ENCODE measurements around the gene GADD45B.
"Not testable (repeated sequence)": the region's sequence is repeated elsewhere in the genome, so short reads cannot be mapped to it uniquely, and the experiment has no call there.

Gene GADD45B

DNA sequence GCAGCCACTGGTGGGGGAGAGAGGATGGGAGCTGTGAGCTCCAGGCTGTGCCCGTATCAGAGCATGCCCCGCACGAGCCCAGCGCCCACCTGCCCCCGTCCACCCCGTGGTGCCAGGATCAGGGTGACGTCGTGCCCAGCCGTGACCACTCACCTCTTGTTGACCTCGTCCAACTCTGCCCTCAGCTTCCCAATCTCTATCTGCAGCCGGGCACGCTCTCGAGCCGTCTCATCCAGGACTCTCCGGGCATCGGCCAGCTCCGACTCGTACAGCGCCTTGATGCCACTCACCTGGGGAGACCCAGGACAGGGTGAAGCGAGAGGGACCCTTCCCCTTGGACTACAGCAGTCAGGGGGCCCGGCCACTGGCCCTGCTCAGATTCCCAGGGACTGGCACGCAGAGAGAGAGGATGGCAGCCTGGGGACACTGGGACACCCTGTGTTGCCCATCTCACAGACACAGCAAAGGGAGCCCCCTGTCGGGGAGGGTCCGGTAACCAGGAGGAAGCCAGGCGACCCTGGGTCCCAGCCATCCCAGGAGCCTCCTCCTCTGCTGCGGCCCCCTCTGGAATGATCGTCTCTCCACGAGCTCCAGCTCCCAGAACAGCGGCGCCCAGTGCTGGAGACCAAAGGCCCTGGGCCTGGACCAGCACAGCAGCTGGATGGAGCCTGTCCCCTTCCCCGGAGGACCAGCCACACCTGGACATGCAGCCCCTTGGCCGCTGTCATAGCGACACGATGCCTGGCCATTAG is 31.5 kb upstream of the GADD45B start:
- DNase-seq, result no peak

DNA sequence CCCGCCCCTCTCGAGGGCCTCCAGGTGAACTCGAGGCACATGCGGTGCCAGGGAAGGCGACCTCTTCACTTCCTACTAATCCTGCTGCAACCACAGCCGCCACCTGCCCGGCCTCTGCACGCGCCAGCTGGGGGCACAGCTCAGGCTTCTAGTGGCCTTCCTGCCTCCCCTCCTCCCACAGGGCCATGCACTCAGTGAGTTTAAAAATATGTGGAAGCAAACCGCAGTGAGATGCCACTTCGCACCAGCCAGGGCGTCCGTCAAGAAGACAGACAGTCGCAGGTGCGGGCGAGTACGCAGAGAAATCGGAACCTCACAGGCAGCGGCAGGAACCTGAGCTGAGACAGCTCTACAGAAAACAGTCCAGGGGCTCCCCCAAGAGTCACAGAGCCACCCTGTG is 29.5 kb upstream of the GADD45B start:
- DNase-seq, result peak; percentile 38 to 44

- no peak for DNase-seq
Observed at GRCh38 chr19:2449019-2449418, 26.9 kb upstream of the GADD45B start.

- DNase-seq, result no peak
Observed at GRCh38 chr19:2451138-2451537, 24.8 kb upstream of the GADD45B start.

DNA sequence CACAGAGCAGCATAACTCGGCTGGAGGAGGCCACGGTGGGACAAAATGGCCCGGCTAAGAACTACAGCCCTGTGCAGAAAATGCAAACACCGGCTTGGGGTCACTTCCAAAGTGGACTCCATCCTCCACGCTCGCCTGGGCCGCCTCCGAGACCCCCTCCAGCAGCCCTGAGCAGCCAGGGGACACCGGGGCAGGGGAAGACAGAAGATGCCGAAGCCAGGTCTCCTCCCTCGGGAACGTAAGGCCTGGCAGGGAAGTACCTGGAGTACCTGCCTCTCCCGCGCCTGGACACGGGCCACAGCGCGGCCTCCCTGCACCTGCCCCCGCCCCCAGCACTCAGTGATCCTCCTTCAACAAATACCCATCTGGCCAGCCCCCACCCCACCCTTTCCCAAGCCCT is 24.2 kb upstream of the GADD45B start:
- DNase-seq, result no peak

GRCh38 chr19:2453431-2454025 is 22.4 kb upstream of the GADD45B start:
- DNase-seq, result no peak

DNA sequence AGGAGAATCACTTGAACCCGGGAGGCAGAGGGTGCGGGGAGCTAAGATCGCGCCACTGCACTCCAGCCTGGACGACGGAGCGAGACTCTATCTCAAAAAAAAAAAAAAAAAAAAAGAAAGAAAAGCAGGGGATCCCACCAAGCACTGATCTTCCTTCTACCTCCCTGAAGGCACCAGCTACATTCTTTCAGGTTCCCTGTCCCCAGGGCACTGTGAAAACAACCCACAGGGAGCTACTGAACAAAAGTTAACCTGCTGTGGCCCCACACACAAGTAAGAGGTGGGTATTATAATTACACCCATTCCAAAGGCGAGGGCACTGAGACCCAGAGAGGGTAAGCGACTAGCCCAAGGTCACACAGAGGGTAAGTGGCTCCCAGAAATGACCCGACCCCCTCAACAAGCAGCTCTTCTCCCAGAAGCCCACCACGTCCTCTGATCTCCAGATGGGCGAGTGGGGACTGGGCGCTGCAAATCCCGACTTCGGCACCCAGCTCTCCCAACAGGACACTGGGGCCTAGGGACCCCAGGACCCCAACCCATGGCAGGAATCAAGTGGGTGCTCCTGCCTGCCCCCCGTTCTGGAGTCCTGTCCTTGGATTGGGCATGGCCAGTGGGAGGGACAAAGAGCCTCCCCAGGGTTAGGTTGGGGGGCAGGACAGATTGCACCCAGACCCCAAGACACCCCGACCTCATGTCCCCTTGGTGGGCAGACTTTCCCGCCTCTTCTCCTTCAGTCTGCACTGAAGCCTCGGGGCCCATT is 21.5 kb upstream of the GADD45B start:
- no peak for DNase-seq

- DNase-seq, result no peak
Observed at GRCh38 chr19:2454962-2455850, 20.7 kb upstream of the GADD45B start.

- peak; percentile 67 to 71 for DNase-seq
Observed at GRCh38 chr19:2455851-2456570, 19.9 kb upstream of the GADD45B start.

- DNase-seq, result no peak
Observed at GRCh38 chr19:2457394-2458037, 18.4 kb upstream of the GADD45B start.

DNA sequence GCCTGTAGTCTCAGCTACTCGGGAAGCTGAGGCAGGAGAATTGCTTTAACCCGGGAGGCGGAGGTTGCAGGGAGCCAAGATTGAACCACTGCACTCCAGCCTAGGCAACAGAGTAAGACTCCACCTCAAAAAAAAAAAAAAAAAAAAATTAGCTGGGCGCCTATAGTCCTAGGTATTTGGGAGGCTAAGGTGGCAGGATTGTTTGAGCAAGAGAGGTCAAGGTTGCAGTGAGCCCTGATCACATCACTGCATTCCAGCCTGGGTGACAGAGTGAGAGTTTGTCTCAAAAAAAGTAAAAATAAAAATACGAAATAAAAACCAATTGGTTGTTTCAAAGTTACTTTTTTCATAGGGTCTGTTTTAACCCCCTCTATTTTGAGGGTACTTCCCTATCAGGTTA is 17.9 kb upstream of the GADD45B start:
- no peak for DNase-seq

DNA sequence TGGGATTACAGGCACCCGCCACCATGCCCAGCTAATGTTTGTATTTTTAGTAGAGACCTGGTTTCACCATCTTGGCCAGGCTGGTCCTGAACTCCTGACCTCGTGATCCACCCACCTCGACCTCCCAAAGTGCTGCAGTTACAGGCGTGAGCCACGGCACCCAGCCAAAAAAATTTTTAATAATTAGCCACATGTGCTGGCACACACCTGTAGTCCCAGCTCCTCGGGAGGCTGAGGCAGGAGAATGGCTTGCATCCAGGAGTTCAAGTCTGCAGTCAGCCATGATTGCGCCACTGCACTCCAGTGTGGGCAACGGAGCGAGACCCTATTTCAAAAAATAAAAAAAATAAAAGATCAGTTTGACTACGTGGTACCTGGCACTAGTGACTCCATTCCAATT is 17.2 kb upstream of the GADD45B start:
- DNase-seq, result not testable (repeated sequence)

DNA sequence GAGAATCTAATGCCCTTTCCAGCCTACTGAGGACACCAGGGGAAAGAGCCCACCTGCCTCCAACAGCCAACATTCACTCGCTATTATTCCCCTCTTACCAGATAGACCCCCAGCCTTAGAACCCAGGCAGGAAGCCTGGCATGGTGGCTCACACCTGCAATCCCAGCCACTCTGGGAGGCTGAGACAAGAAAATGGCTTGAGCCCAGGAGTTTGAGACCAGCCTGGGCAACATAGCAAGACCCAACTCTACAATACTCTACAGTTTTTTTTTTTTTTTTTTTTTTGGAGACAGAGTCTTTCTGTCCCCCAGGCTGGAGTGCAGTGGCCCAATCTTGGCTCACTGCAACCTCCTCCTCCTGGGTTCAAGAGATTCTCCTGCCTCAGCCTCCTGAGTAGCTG is 15.7 kb upstream of the GADD45B start:
- no peak for DNase-seq

DNA sequence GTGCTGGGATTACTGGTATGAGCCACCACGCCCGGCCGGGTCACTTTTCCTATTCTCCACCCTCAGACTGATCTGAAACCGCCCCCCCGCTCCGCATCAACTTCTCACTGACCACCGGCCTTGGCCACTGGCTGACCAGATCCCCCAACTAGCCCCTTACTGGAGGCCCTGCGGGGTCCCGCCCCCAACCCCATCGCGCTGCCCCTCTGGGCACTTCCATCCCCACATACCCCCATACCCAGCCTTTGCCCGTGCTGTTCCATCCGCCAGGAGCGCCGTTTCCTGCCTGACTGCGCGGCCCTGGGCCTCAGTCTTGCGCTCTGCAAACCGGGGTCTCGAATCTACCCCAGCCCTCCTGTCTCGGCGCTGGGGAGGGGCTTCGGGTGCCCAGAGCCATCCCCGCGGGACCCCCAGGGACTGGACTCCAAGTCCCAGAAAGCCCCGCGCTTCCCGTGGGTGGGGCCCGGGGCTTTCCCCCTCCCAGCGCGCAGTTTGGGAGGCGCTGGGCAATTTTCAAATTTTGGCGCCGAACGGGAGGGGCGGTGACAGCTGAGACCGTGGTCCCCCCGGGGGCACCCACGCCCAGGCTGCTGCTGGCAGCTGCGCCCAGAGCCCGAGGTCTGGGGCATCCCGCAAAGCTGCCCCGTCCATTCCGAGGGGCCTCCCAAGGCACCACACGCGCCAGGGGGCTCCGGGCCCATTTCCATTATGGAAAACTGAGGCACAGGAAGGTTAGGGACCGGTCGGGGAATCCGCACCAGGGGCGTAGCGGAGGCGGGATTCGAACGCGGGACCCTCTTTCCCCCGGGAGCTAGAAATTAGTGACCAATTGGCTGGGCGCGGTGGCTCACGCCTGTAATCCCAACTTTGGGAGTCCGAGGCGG is 13.9 kb upstream of the GADD45B start:
- peak; percentile 87 to 89 for DNase-seq

GRCh38 chr19:2462635-2463421 is 13.1 kb upstream of the GADD45B start:
- no peak for DNase-seq

DNA sequence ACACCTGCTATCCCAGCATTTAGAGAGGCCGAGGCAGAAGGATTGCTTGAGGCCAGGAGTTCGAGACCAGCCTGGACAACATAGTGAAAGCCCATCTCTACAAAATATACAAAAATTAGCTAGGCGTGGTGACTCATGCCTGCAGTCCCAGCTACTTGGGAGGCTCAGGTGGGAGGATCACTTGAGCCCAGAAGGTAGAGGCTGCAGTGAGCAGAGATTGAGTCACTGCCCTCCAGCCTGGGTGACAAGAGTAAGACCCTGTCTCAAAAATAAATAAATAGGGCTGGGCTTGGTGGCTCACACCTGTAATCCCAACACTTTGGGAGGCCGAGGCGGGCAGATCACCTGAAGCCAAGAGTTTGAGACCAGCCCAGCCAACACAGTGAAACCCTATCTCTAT is 12.2 kb upstream of the GADD45B start:
- not testable (repeated sequence) for DNase-seq

DNA sequence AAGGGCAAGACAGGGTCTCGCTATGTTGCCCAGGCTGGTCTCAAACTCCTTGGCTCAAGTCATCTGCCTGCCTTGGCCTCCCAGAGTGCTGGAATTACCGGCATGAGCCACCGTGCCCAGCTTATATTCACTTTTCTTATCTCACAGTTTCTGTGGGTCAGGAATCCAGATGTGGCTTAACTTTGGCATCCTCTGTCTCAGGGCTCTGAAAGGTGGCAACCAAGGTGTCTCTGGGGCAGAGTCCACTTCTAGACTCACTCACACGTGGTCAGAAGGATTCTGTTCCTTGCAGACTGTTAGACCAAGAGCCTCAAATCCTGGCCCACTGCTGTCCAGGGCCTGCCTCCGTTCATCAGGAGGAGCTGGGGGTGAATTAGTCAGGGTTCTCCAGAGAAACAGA is 11.5 kb upstream of the GADD45B start:
- DNase-seq, result no peak

- DNase-seq, result no peak
Observed at GRCh38 chr19:2468596-2468995, 7.3 kb upstream of the GADD45B start.

- peak; percentile 70 to 72 for DNase-seq
Observed at GRCh38 chr19:2469102-2469914, 6.6 kb upstream of the GADD45B start.
